GM12878 (cell line): ENCODE data around the gene CYTH2. TPM values are rescaled to one million over a fixed set of nuclear protein-coding genes. Genes with fewer than 3 reads are reported as not detected.

ENCODE experiments used
- ATAC-seq: fragments of 200-7000 bp; cut with Tn5 transposase; 3 replicates; pipeline ENCODE4 v1.9.1; 2020; ENCODE audit warnings: mild to moderate bottlenecking, moderate library complexity
- BruUV-seq: library from RNA; stranded (reverse); fragments of 400-500 nt; replicated peaks from 2 replicates; lab custom pipeline; 2021; lab: Mats Ljungman, UMichigan
- CTCF ChIA-PET: fragments of 300-600 bp; sonication (Branson Sonifier 250); formaldehyde crosslinking; extraction: SDS; loops from one replicate; lab custom pipeline; 2021; ENCODE audit warnings: inconsistent platforms; lab: Yijun Ruan, JAX
- POLR2A ChIA-PET: fragments of 350-600 bp; formaldehyde crosslinking; extraction: SDS; loops from one replicate; lab custom pipeline; 2021; ENCODE audit warnings: inconsistent platforms; lab: Charles Lee
- RAD21 ChIA-PET: fragments of 300-600 bp; sonication (Branson Sonifier 250); formaldehyde crosslinking; loops from one replicate; lab custom pipeline; 2023; ENCODE audit warnings: antibody characterized with exemption; ENCODE audit not compliant: unreplicated experiment; lab: Charles Lee
- SMC1A ChIA-PET: fragments of 300-600 bp; sonication (Branson Sonifier 250); formaldehyde crosslinking; loops from one replicate; lab custom pipeline; 2023; ENCODE audit not compliant: unreplicated experiment, uncharacterized antibody; lab: Charles Lee
- DNase-seq: peaks from one replicate; pipeline ENCODE4 v3.0.0-alpha.2; 2011; ENCODE audit warnings: low read depth, low spot score
- FAIRE-seq: peaks from 3 replicates; lab custom pipeline; 2011; peaks lifted over from hg19 to GRCh38; lab: Jason Lieb, UNC
- H2AFZ ChIP-seq: 2 replicates; pipeline ENCODE4 v1.6.0; 2011; ENCODE audit warnings: low read depth, low read length, control low read depth; ENCODE audit not compliant: control insufficient read depth
- H3K27ac ChIP-seq: 2 replicates; pipeline ENCODE4 v1.5.1; 2011; ENCODE audit warnings: control low read depth; ENCODE audit not compliant: control insufficient read depth, insufficient read depth
- H3K27me3 ChIP-seq, 2 experiments: replicated peaks in 1 of 2; 2 replicates each; pipeline versions ENCODE4 v1.6.0 to v1.6.1; 2011; ENCODE audit warnings: low read length in 1 of 2; ENCODE audit not compliant: control insufficient read depth in 2 of 2, insufficient read depth in 2 of 2
- H3K36me3 ChIP-seq, 2 experiments: 2 replicates each; pipeline ENCODE4 v1.5.1; 2011; ENCODE audit warnings: low read length in 1 of 2; ENCODE audit not compliant: control insufficient read depth in 2 of 2, insufficient read depth in 2 of 2
- H3K4me1 ChIP-seq: 2 replicates; pipeline ENCODE4 v1.6.1; 2011; ENCODE audit warnings: mild to moderate bottlenecking, low read length, moderate library complexity, mixed read lengths; ENCODE audit not compliant: control insufficient read depth, insufficient read depth
- H3K4me2 ChIP-seq: 2 replicates; pipeline ENCODE4 v1.6.0; 2011; ENCODE audit warnings: control low read depth; ENCODE audit not compliant: control insufficient read depth, insufficient read depth
- H3K4me3 ChIP-seq: fragments of 200-600 bp; sonication (generic); 2 replicates; pipeline ENCODE4 v1.5.1; 2016
- H3K79me2 ChIP-seq: 2 replicates; pipeline ENCODE4 v1.6.0; 2011; ENCODE audit warnings: low read length; ENCODE audit not compliant: control insufficient read depth, insufficient read depth
- H3K9ac ChIP-seq: 2 replicates; pipeline ENCODE4 v1.8.0; 2011; ENCODE audit warnings: low read length, control low read depth, mixed read lengths; ENCODE audit not compliant: control insufficient read depth, insufficient read depth
- H3K9me3 ChIP-seq: replicated peaks from 3 replicates; pipeline ENCODE4 v1.5.1; 2011; ENCODE audit warnings: mild to moderate bottlenecking, low read length; ENCODE audit not compliant: control insufficient read depth, insufficient read depth
- H4K20me1 ChIP-seq: 2 replicates; pipeline ENCODE4 v1.6.0; 2011; ENCODE audit not compliant: control insufficient read depth, insufficient read depth
- BCL11A ChIP-seq: IDR thresholded peaks from 2 replicates; pipeline ENCODE4 v1.6.1; 2011; ENCODE audit warnings: low read depth, low read length
- IKZF2 ChIP-seq, 2 experiments: fragments of 450-650 bp; IDR thresholded peaks; 2 replicates each; pipeline ENCODE4 v1.6.1; 2017; ENCODE audit warnings: mild to moderate bottlenecking in 2 of 2, moderate library complexity in 2 of 2
- NBN ChIP-seq: fragments of 450-650 bp; IDR thresholded peaks from 2 replicates; pipeline ENCODE4 v1.6.1; 2016
- POLR2AphosphoS5 ChIP-seq: IDR thresholded peaks from 2 replicates; pipeline ENCODE4 v1.6.1; 2011; ENCODE audit warnings: mild to moderate bottlenecking, low read length, inconsistent platforms
- SMAD5 ChIP-seq: IDR thresholded peaks from 2 replicates; pipeline ENCODE4 v1.6.1; 2016; ENCODE audit warnings: antibody characterized with exemption, low read depth
- SREBF2 ChIP-seq: IDR thresholded peaks from 2 replicates; pipeline ENCODE4 v1.6.1; 2012; ENCODE audit warnings: mild to moderate bottlenecking, low read length
- ZNF217 ChIP-seq: fragments of 450-650 bp; IDR thresholded peaks from 2 replicates; pipeline ENCODE4 v1.6.1; 2017; ENCODE audit warnings: antibody characterized with exemption, mild to moderate bottlenecking
- WGBS: methylation state at CpG from one replicate; pipeline ENCODE4 v1.1.6; 2016; ENCODE audit warnings: low lambda C conversion rate; ENCODE audit not compliant: insufficient replicate concordance, insufficient coverage; ENCODE audit errors: missing lambda C conversion rate; 5-methylcytosine and 5-hydroxymethylcytosine counted together
- in situ Hi-C: fragments of 300-500 bp; cut with MboI; formaldehyde crosslinking; loops from 9 replicates; pipeline ENCODE4 v1.14.3; 2018; ENCODE audit warnings: mixed read lengths
- intact Hi-C: fragments of 100-400 bp; cut with micrococcal nuclease; formaldehyde crosslinking; loops from one replicate; pipeline ENCODE4 v1.14.2; 2022; ENCODE audit not compliant: unreplicated experiment
- polyA plus RNA-seq, 11 experiments: library from polyadenylated mRNA; depleted of rRNA in 4 of 11; unstranded in 6 of 11; stranded (reverse) in 5 of 11; fragments of >200 nt; fragmentation: Nextera tagmentation in 4 of 11; fragmentation: Illumina TruSeq in 1 of 11; extraction: Ambion mirVana in 4 of 11; extraction: Trizol in 1 of 11; gene quantifications; 1 replicate in 1 of 11; 2 replicates in 10 of 11; pipeline versions ENCODE4 v1.2.1 to v1.2.3, GENCODE V29; 2011 to 2016; ENCODE audit warnings: inconsistent platforms in 2 of 11, missing spikeins in 2 of 11, low read depth in 1 of 11
- total RNA-seq, 4 experiments: library from RNA; depleted of rRNA in 3 of 4; stranded (reverse); fragments of >200 nt in 3 of 4; fragmentation: Illumina TruSeq in 1 of 4; extraction: Trizol in 1 of 4; gene quantifications; 2 replicates each; pipeline versions ENCODE4 v1.2.1 to v1.2.3, GENCODE V29; 2013 to 2021
- TF ChIP-seq, protein P1 (sequence below): fragments of 150-350 bp; IDR thresholded peaks from 2 replicates; pipeline ENCODE4 v1.6.1; 2016; ENCODE audit warnings: low read depth, low read length
- TF ChIP-seq, protein P2 (sequence below): fragments of 450-650 bp; IDR thresholded peaks from 2 replicates; pipeline ENCODE4 v1.6.1; 2016; ENCODE audit warnings: mild to moderate bottlenecking
- TF ChIP-seq, protein P3 (sequence below): IDR thresholded peaks from 2 replicates; pipeline ENCODE4 v1.6.1; 2012; ENCODE audit warnings: mild to moderate bottlenecking, low read depth, low read length
- TF ChIP-seq, protein P4 (sequence below): IDR thresholded peaks from 2 replicates; pipeline ENCODE4 v1.6.1; 2012; ENCODE audit warnings: low read depth, low read length, improper control_type of control experiment

The CYTH2 gene
- total and polyA plus RNA-seq, 10 of the 15 experiments (the other 5 are each of a cell fraction or from before 2014, with no cell fraction given): 1.3 to 31.9 (median 22.2) TPM

DNA sequence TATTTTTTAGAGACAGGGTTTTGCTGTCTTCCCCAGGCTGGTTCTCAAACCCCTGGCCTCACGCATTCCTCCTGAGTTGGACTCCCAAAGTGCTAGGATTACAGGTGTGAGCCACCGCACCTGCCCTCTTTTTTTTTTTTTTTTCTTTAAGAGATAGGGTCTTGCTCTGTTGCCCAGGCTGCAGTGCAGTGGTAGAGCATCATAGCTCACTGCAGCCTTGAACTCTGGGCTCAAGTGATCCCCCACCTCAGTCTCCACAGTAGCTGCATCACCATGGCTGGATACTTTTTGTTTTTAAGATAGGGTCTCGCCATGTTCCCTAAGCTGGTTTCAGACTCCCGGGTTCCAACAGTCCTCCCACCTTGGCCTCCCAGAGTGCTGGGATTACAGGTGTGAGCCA is 12.3 kb upstream of the CYTH2 start (continued):
- TF ChIP-seq, protein P1, sequence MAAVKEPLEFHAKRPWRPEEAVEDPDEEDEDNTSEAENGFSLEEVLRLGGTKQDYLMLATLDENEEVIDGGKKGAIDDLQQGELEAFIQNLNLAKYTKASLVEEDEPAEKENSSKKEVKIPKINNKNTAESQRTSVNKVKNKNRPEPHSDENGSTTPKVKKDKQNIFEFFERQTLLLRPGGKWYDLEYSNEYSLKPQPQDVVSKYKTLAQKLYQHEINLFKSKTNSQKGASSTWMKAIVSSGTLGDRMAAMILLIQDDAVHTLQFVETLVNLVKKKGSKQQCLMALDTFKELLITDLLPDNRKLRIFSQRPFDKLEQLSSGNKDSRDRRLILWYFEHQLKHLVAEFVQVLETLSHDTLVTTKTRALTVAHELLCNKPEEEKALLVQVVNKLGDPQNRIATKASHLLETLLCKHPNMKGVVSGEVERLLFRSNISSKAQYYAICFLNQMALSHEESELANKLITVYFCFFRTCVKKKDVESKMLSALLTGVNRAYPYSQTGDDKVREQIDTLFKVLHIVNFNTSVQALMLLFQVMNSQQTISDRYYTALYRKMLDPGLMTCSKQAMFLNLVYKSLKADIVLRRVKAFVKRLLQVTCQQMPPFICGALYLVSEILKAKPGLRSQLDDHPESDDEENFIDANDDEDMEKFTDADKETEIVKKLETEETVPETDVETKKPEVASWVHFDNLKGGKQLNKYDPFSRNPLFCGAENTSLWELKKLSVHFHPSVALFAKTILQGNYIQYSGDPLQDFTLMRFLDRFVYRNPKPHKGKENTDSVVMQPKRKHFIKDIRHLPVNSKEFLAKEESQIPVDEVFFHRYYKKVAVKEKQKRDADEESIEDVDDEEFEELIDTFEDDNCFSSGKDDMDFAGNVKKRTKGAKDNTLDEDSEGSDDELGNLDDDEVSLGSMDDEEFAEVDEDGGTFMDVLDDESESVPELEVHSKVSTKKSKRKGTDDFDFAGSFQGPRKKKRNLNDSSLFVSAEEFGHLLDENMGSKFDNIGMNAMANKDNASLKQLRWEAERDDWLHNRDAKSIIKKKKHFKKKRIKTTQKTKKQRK: no peak
- TF ChIP-seq, protein P2, sequence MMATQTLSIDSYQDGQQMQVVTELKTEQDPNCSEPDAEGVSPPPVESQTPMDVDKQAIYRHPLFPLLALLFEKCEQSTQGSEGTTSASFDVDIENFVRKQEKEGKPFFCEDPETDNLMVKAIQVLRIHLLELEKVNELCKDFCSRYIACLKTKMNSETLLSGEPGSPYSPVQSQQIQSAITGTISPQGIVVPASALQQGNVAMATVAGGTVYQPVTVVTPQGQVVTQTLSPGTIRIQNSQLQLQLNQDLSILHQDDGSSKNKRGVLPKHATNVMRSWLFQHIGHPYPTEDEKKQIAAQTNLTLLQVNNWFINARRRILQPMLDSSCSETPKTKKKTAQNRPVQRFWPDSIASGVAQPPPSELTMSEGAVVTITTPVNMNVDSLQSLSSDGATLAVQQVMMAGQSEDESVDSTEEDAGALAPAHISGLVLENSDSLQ: no peak
- TF ChIP-seq SREBF2: no peak
- TF ChIP-seq, all 136 proteins: peak for 0

DNA sequence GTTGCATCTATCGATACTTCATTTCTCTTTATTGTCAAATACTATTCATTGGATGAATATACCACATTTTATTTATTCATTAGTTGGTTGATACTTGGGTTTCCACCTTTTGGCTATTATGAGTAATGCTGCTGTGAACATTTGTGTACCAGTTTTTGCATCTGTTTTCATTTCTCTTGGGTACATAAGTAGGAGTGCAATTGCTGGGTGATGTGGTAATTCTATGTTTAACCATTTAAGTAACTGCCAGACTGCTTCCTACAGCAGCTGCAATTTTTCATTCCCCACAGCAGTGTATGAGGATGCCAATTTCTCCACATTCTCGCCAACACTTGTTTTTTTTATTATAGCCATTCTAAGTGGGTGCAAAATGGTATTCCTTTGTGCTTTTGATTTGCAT is 11.2 kb upstream of the CYTH2 start:
- Histone ChIP-seq H3K27ac (no peak overlapping the region), H3K4me1 (no peaks in the 10 kb centered on the region; the same call in 1 of the 2 replicates), H3K4me3 (no peak overlapping the region), H3K36me3 (peaks cover 8 to 17% of the 10 kb centered on the region in 2 experiments), H3K9ac (no peak overlapping the region), H4K20me1 (no peaks in the 10 kb centered on the region), H3K4me2 (no peak overlapping the region), H3K9me3 (no peaks in the 10 kb centered on the region), H3K27me3 (no peaks in the 10 kb centered on the region), H2AFZ (no peak overlapping the region), H3K79me2 (no peaks in the 10 kb centered on the region; the same call in 1 of the 2 replicates)
- no TSS peak for BruUV-seq
- in situ Hi-C loops: no loop called here
- ATAC-seq: no peak
- ChIA-PET RAD21 (interaction anchor here (0.8 kb wide), 1 partner anchor 66 kb away, joined by 3 read pairs; the partner anchor contains the start of gene KDELR1), SMC1A (no interaction called here), CTCF (interaction anchor here (0.5 kb wide), 1 partner anchor 611 kb away, joined by 4 read pairs; no protein-coding TSS in a partner anchor), POLR2A (no interaction called here)
- WGBS: 95% methylated on average over 2 of the region's 2 CpGs
- intact Hi-C loops: no loop called here
- no peak for FAIRE-seq
- no peak for DNase-seq
- TF ChIP-seq POLR2AphosphoS5 (no peak), BCL11A (no peak), SMAD5 (no peak), ZNF217 (no peak), IKZF2 (IDR thresholded peaks at IDR 0.05) (no peak), NBN (no peak)
- TF ChIP-seq, protein P3, sequence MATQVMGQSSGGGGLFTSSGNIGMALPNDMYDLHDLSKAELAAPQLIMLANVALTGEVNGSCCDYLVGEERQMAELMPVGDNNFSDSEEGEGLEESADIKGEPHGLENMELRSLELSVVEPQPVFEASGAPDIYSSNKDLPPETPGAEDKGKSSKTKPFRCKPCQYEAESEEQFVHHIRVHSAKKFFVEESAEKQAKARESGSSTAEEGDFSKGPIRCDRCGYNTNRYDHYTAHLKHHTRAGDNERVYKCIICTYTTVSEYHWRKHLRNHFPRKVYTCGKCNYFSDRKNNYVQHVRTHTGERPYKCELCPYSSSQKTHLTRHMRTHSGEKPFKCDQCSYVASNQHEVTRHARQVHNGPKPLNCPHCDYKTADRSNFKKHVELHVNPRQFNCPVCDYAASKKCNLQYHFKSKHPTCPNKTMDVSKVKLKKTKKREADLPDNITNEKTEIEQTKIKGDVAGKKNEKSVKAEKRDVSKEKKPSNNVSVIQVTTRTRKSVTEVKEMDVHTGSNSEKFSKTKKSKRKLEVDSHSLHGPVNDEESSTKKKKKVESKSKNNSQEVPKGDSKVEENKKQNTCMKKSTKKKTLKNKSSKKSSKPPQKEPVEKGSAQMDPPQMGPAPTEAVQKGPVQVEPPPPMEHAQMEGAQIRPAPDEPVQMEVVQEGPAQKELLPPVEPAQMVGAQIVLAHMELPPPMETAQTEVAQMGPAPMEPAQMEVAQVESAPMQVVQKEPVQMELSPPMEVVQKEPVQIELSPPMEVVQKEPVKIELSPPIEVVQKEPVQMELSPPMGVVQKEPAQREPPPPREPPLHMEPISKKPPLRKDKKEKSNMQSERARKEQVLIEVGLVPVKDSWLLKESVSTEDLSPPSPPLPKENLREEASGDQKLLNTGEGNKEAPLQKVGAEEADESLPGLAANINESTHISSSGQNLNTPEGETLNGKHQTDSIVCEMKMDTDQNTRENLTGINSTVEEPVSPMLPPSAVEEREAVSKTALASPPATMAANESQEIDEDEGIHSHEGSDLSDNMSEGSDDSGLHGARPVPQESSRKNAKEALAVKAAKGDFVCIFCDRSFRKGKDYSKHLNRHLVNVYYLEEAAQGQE: no peak
- TF ChIP-seq, protein P4, sequence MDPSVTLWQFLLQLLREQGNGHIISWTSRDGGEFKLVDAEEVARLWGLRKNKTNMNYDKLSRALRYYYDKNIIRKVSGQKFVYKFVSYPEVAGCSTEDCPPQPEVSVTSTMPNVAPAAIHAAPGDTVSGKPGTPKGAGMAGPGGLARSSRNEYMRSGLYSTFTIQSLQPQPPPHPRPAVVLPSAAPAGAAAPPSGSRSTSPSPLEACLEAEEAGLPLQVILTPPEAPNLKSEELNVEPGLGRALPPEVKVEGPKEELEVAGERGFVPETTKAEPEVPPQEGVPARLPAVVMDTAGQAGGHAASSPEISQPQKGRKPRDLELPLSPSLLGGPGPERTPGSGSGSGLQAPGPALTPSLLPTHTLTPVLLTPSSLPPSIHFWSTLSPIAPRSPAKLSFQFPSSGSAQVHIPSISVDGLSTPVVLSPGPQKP: no peak
